ENCODE data around the gene TMEM250. TPM values are rescaled to one million over a fixed set of nuclear protein-coding genes. Genes with fewer than 3 reads are reported as not detected.
A peak's percentile ranks its signal among the peaks of the same experiment; 100 is the strongest.

TMEM250 gene
- total RNA-seq, 3 donors from 2014 or later (not counting 1 experiment from before 2014, with no cell fraction given): 19.5 to 34.3 (median 33.6) TPM

GRCh38 chr9:136098844-136099243 is 19.8 kb downstream of the TMEM250 start:
- TF ChIP-seq CTCF (IDR thresholded peaks at IDR 0.05): no peak
- peak overlapping the region; percentile 72 for H3K27ac ChIP-seq (ENCODE audit: low read length)
- H3K27me3 ChIP-seq (ENCODE audit: control insufficient read depth, insufficient read depth, low read length): no peaks in the 10 kb centered on the region
- peak; percentile 47 to 62 (median 56) for ATAC-seq
- Mint-ChIP-seq H3K4me3 (peak overlapping the region; percentile 83), H3K9me3 (no peaks in the 10 kb centered on the region), H3K36me3 (no peaks in the 10 kb centered on the region), H3K27me3 (ENCODE audit: low read depth in 2 of 2) (no peaks in the 10 kb centered on the region), H3K4me1 (peaks cover 12 to 36% of the 10 kb centered on the region in 2 donors), H3K27ac (peak overlapping the region; percentile 88 to 94)
- no peak overlapping the region for H3K4me3 ChIP-seq (ENCODE audit: low read length)
- intact Hi-C loops (cut with micrococcal nuclease): no loop called here
- no peaks in the 10 kb centered on the region for H3K9me3 ChIP-seq (ENCODE audit: control insufficient read depth, insufficient read depth, low read length)
- H3K4me1 ChIP-seq (ENCODE audit: control insufficient read depth, insufficient read depth, low read length): peaks cover 33% of the 10 kb centered on the region
- 32% methylated on average over 14 of the region's 14 CpGs for WGBS (ENCODE audit: insufficient coverage)
- peak; percentile 33 to 47 for DNase-seq
- no peaks in the 10 kb centered on the region for H3K36me3 ChIP-seq (ENCODE audit: control insufficient read depth, insufficient read depth, low read length)

GRCh38 chr9:136098210-136098609 is 20.5 kb downstream of the TMEM250 start:
- DNase-seq (no peak), ATAC-seq (no peak)
- Histone ChIP-seq H3K4me3 (ENCODE audit: low read length) (no peak overlapping the region), H3K4me1 (ENCODE audit: control insufficient read depth, insufficient read depth, low read length) (peaks cover 40% of the 10 kb centered on the region), H3K9me3 (ENCODE audit: control insufficient read depth, insufficient read depth, low read length) (no peaks in the 10 kb centered on the region), H3K27ac (ENCODE audit: low read length) (no peak overlapping the region), H3K27me3 (ENCODE audit: control insufficient read depth, insufficient read depth, low read length) (no peaks in the 10 kb centered on the region), H3K36me3 (ENCODE audit: control insufficient read depth, insufficient read depth, low read length) (no peaks in the 10 kb centered on the region)
- H3K4me1 Mint-ChIP-seq: peaks cover 12 to 42% of the 10 kb centered on the region in 2 donors
- peak overlapping the region; percentile 83 for H3K4me3 Mint-ChIP-seq
- no peaks in the 10 kb centered on the region for H3K27me3 Mint-ChIP-seq (ENCODE audit: low read depth in 2 of 2)
- intact Hi-C loops (cut with micrococcal nuclease): no loop called here
- no peaks in the 10 kb centered on the region for H3K9me3 Mint-ChIP-seq
- TF ChIP-seq CTCF (IDR thresholded peaks at IDR 0.05): no peak
- 67% methylated on average over 11 of the region's 11 CpGs for WGBS (ENCODE audit: insufficient coverage)
- H3K27ac Mint-ChIP-seq: peak overlapping the region; percentile 88 to 94
- H3K36me3 Mint-ChIP-seq: no peaks in the 10 kb centered on the region

- Histone ChIP-seq H3K27me3 (ENCODE audit: control insufficient read depth, insufficient read depth, low read length) (no peaks in the 10 kb centered on the region), H3K36me3 (ENCODE audit: control insufficient read depth, insufficient read depth, low read length) (no peaks in the 10 kb centered on the region), H3K4me1 (ENCODE audit: control insufficient read depth, insufficient read depth, low read length) (peaks cover 44% of the 10 kb centered on the region), H3K9me3 (ENCODE audit: control insufficient read depth, insufficient read depth, low read length) (no peaks in the 10 kb centered on the region), H3K27ac (ENCODE audit: low read length) (no peak overlapping the region), H3K4me3 (ENCODE audit: low read length) (no peak overlapping the region)
- Mint-ChIP-seq H3K9me3 (no peaks in the 10 kb centered on the region), H3K27ac (peak overlapping the region in 1 of 2 donors; percentile 76), H3K4me3 (peak overlapping the region; percentile 64), H3K27me3 (ENCODE audit: low read depth in 2 of 2) (no peaks in the 10 kb centered on the region), H3K4me1 (peaks cover 12 to 57% of the 10 kb centered on the region in 2 donors), H3K36me3 (no peaks in the 10 kb centered on the region)
- DNase-seq (no peak), ATAC-seq (no peak)
- intact Hi-C loops (cut with micrococcal nuclease): no loop called here
- WGBS (ENCODE audit: insufficient coverage): 92% methylated on average over 1 of the region's 5 CpGs
- no peak for TF ChIP-seq CTCF (IDR thresholded peaks at IDR 0.05)
Observed at GRCh38 chr9:136096505-136097001, 22.1 kb downstream of the TMEM250 start.

Data from natural killer cell (primary cell).